Raji (cell line): ENCODE measurements around the gene SURF1.

Experiments used
- POLR2A ChIP-seq: IDR thresholded peaks from 2 replicates; pipeline ENCODE4 v1.6.1; 2011; ENCODE audit warnings: low read depth, low read length, control low read depth; ENCODE audit not compliant: insufficient read depth

Gene SURF1

GRCh38 chr9:133370685-133371084 lies 14.4 kb upstream of the SURF1 start:
- TF ChIP-seq POLR2A: no peak

- TF ChIP-seq POLR2A: no peak
These were observed 13.6 kb upstream of the SURF1 start for GRCh38 chr9:133369933-133370332.

GRCh38 chr9:133369422-133369821 lies 13.1 kb upstream of the SURF1 start:
- no peak for TF ChIP-seq POLR2A

- TF ChIP-seq POLR2A: no peak
These were observed 12.1 kb upstream of the SURF1 start for GRCh38 chr9:133368249-133368881.

- no peak for TF ChIP-seq POLR2A
These were observed 11.5 kb upstream of the SURF1 start for GRCh38 chr9:133367778-133368177.

GRCh38 chr9:133367221-133367620 lies 10.9 kb upstream of the SURF1 start:
- TF ChIP-seq POLR2A: no peak

GRCh38 chr9:133366435-133366834 lies 10.1 kb upstream of the SURF1 start:
- no peak for TF ChIP-seq POLR2A

GRCh38 chr9:133362359-133363044 lies 6.2 kb upstream of the SURF1 start:
- no peak; the same call in 1 of the 2 replicates for TF ChIP-seq POLR2A

GRCh38 chr9:133361507-133362092 lies 5.3 kb upstream of the SURF1 start:
- TF ChIP-seq POLR2A: no peak

- no peak for TF ChIP-seq POLR2A
These were observed 4.4 kb upstream of the SURF1 start for GRCh38 chr9:133360400-133361393.

- TF ChIP-seq POLR2A: no peak
These were observed 3.3 kb upstream of the SURF1 start for GRCh38 chr9:133359399-133360175.

- no peak for TF ChIP-seq POLR2A
These were observed 1.4 kb upstream of the SURF1 start for GRCh38 chr9:133357656-133358055.

GRCh38 chr9:133355881-133356357 lies 368 bp downstream of the SURF1 start:
- TF ChIP-seq POLR2A: no peak

- TF ChIP-seq POLR2A: no peak
These were observed 1.5 kb downstream of the SURF1 start for GRCh38 chr9:133354766-133355165.
